T-helper 2 cell treated with Interferon-gamma antibody and Interleukin-4, amounts not matched to agents 5 μg/mL and 100 μg/mL, for 36 hours (primary cell): Measurements from ENCODE around the gene LYST.

Experiments
- DNase-seq: peaks from one replicate; pipeline ENCODE4 v3.0.0; 2021; ENCODE audit warnings: low spot score
- H3K27ac Mint-ChIP-seq: one replicate; pipeline ENCODE4 v1.8.0; 2021; ENCODE audit warnings: mild to moderate bottlenecking, mixed read lengths
- H3K27me3 Mint-ChIP-seq: one replicate; pipeline ENCODE4 v1.8.0; 2021; ENCODE audit warnings: low read depth, mixed read lengths
- H3K36me3 Mint-ChIP-seq: one replicate; pipeline ENCODE4 v1.8.0; 2021; ENCODE audit warnings: low read depth, mixed read lengths
- H3K4me1 Mint-ChIP-seq: one replicate; pipeline ENCODE4 v1.8.0; 2021; ENCODE audit warnings: low read depth, mixed read lengths
- H3K4me3 Mint-ChIP-seq: one replicate; pipeline ENCODE4 v1.8.0; 2022; ENCODE audit warnings: mild to moderate bottlenecking, moderate library complexity, mixed read lengths
- H3K9me3 Mint-ChIP-seq: one replicate; pipeline ENCODE4 v1.8.0; 2021; ENCODE audit warnings: mixed read lengths

LYST gene

GRCh38 chr1:235876402-235876841 is 9.7 kb upstream of the LYST start:
- no peaks in the 10 kb centered on the region for H3K36me3 Mint-ChIP-seq
- H3K27ac Mint-ChIP-seq = peak overlapping the region; percentile 79
- DNase-seq = no peak
- H3K4me1 Mint-ChIP-seq = peaks cover 50% of the 10 kb centered on the region
- H3K27me3 Mint-ChIP-seq = no peaks in the 10 kb centered on the region
- H3K4me3 Mint-ChIP-seq = no peak overlapping the region
- no peaks in the 10 kb centered on the region for H3K9me3 Mint-ChIP-seq

- Mint-ChIP-seq H3K9me3 (no peaks in the 10 kb centered on the region), H3K36me3 (no peaks in the 10 kb centered on the region), H3K27ac (no peak overlapping the region)
These were observed 8.4 kb upstream of the LYST start for GRCh38 chr1:235875036-235875597.

GRCh38 chr1:235874261-235874660 is 7.6 kb upstream of the LYST start:
- DNase-seq = no peak
- Mint-ChIP-seq H3K36me3 (no peaks in the 10 kb centered on the region), H3K27ac (no peak overlapping the region), H3K27me3 (no peaks in the 10 kb centered on the region), H3K4me1 (peaks cover 47% of the 10 kb centered on the region), H3K4me3 (no peak overlapping the region), H3K9me3 (no peaks in the 10 kb centered on the region)

More at GRCh38 chr1:235875036-235875597, 8.4 kb upstream of the LYST start:
- Mint-ChIP-seq H3K4me3 (no peak overlapping the region), H3K27me3 (no peaks in the 10 kb centered on the region), H3K4me1 (peaks cover 49% of the 10 kb centered on the region)
- no peak for DNase-seq

GRCh38 chr1:235873571-235873970 is 6.9 kb upstream of the LYST start:
- Mint-ChIP-seq H3K27me3 (no peaks in the 10 kb centered on the region), H3K4me3 (peak overlapping the region; percentile 39), H3K9me3 (no peaks in the 10 kb centered on the region), H3K27ac (peak overlapping the region; percentile 85), H3K4me1 (peaks cover 45% of the 10 kb centered on the region), H3K36me3 (no peaks in the 10 kb centered on the region)
- DNase-seq = no peak

- Mint-ChIP-seq H3K4me1 (peaks cover 49% of the 10 kb centered on the region), H3K27ac (peak overlapping the region; percentile 85), H3K36me3 (no peaks in the 10 kb centered on the region), H3K27me3 (no peaks in the 10 kb centered on the region), H3K4me3 (peak overlapping the region; percentile 39), H3K9me3 (no peaks in the 10 kb centered on the region)
- peak; percentile 66 for DNase-seq
These were observed 6.3 kb upstream of the LYST start for GRCh38 chr1:235873045-235873444.

- no peak for DNase-seq
- Mint-ChIP-seq H3K9me3 (no peaks in the 10 kb centered on the region), H3K27me3 (no peaks in the 10 kb centered on the region), H3K36me3 (no peaks in the 10 kb centered on the region), H3K27ac (peak overlapping the region; percentile 70), H3K4me1 (peaks cover 53% of the 10 kb centered on the region), H3K4me3 (no peak overlapping the region)
These were observed 5.6 kb upstream of the LYST start for GRCh38 chr1:235872270-235872669.

GRCh38 chr1:235867903-235868469 is 1.3 kb upstream of the LYST start:
- Mint-ChIP-seq H3K27me3 (no peaks in the 10 kb centered on the region), H3K36me3 (peaks cover 1% of the 10 kb centered on the region), H3K4me3 (peak overlapping the region; percentile 94), H3K4me1 (peaks cover 44% of the 10 kb centered on the region), H3K9me3 (no peaks in the 10 kb centered on the region), H3K27ac (peak overlapping the region; percentile 99)
- peak; percentile 54 for DNase-seq

GRCh38 chr1:235866913-235867845 is 473 bp upstream of the LYST start:
- Mint-ChIP-seq H3K4me1 (peaks cover 43% of the 10 kb centered on the region), H3K27me3 (no peaks in the 10 kb centered on the region), H3K9me3 (no peaks in the 10 kb centered on the region), H3K27ac (peak overlapping the region; percentile 99), H3K36me3 (peaks cover 1% of the 10 kb centered on the region), H3K4me3 (peak overlapping the region; percentile 94)
- peak; percentile 98 for DNase-seq

- H3K9me3 Mint-ChIP-seq = no peaks in the 10 kb centered on the region
- peaks cover 46% of the 10 kb centered on the region for H3K4me1 Mint-ChIP-seq
- H3K27me3 Mint-ChIP-seq = no peaks in the 10 kb centered on the region
- H3K4me3 Mint-ChIP-seq = peak overlapping the region; percentile 94
- H3K27ac Mint-ChIP-seq = peak overlapping the region; percentile 99
- no peak for DNase-seq
- H3K36me3 Mint-ChIP-seq = peaks cover 1% of the 10 kb centered on the region
These were observed 1.0 kb downstream of the LYST start for GRCh38 chr1:235865565-235866204.

GRCh38 chr1:235864931-235865525 is 1.7 kb downstream of the LYST start:
- DNase-seq = no peak
- peaks cover 44% of the 10 kb centered on the region for H3K4me1 Mint-ChIP-seq
- H3K9me3 Mint-ChIP-seq = no peaks in the 10 kb centered on the region
- H3K27ac Mint-ChIP-seq = peak overlapping the region; percentile 11
- H3K36me3 Mint-ChIP-seq = peaks cover 1% of the 10 kb centered on the region
- H3K27me3 Mint-ChIP-seq = no peaks in the 10 kb centered on the region
- H3K4me3 Mint-ChIP-seq = peak overlapping the region; percentile 46

- Mint-ChIP-seq H3K9me3 (no peaks in the 10 kb centered on the region), H3K36me3 (peaks cover 1% of the 10 kb centered on the region), H3K4me1 (peaks cover 40% of the 10 kb centered on the region), H3K4me3 (peak overlapping the region; percentile 46), H3K27ac (no peak overlapping the region), H3K27me3 (no peaks in the 10 kb centered on the region)
- no peak for DNase-seq
These were observed 2.2 kb downstream of the LYST start for GRCh38 chr1:235864469-235864868.

- Mint-ChIP-seq H3K4me1 (peaks cover 40% of the 10 kb centered on the region), H3K4me3 (peak overlapping the region; percentile 1), H3K27ac (peak overlapping the region; percentile 11), H3K36me3 (peaks cover 1% of the 10 kb centered on the region), H3K9me3 (no peaks in the 10 kb centered on the region), H3K27me3 (no peaks in the 10 kb centered on the region)
- DNase-seq = no peak
These were observed 3.0 kb downstream of the LYST start for GRCh38 chr1:235863699-235864093.

GRCh38 chr1:235861857-235862256 is 4.8 kb downstream of the LYST start:
- Mint-ChIP-seq H3K9me3 (no peaks in the 10 kb centered on the region), H3K27ac (no peak overlapping the region), H3K4me3 (no peak overlapping the region), H3K4me1 (peaks cover 39% of the 10 kb centered on the region), H3K36me3 (peaks cover 1% of the 10 kb centered on the region), H3K27me3 (no peaks in the 10 kb centered on the region)
- DNase-seq = no peak
